SK-N-SH (cell line): Measurements from ENCODE around the gene DSCAM. TPM values are rescaled to one million over a fixed set of nuclear protein-coding genes. Genes with fewer than 3 reads are reported as not detected.
A peak's percentile ranks its signal among the peaks of the same experiment; 100 is the strongest.

Experiments
- CTCF ChIA-PET: fragments of 300-600, 350-600 bp; formaldehyde crosslinking; extraction: SDS; loops from one replicate; lab custom pipeline; 2021; lab: Yijun Ruan, JAX
- POLR2A ChIA-PET: fragments of 350-600 bp; sonication (Branson Sonifier 250); formaldehyde crosslinking; extraction: SDS; loops from one replicate; lab custom pipeline; 2020; ENCODE audit warnings: antibody characterized with exemption, inconsistent platforms; lab: Yijun Ruan, JAX
- DNase-seq: peaks from one replicate; pipeline ENCODE4 v3.0.0; 2012
- H2AFZ ChIP-seq: fragments of 200-600 bp; sonication (generic); 2 replicates; pipeline ENCODE4 v1.8.1; 2016; ENCODE audit warnings: antibody characterized with exemption, mild to moderate bottlenecking, low read depth
- H3F3A ChIP-seq: fragments of 200-600 bp; sonication (generic); replicated peaks from 2 replicates; pipeline ENCODE3; 2016; ENCODE audit warnings: antibody characterized with exemption, mild to moderate bottlenecking; ENCODE audit not compliant: insufficient read depth
- H3K27ac ChIP-seq, 2 experiments: fragments of 200-500 bp in 1 of 2; fragments of 200-600 bp in 1 of 2; sonication (Bioruptor generic) in 1 of 2; sonication (generic), shearing (Covaris generic) in 1 of 2; 2 replicates each; pipeline versions ENCODE4 v1.5.1 to v1.6.1; 2014 to 2016; ENCODE audit warnings: low read depth in 2 of 2, inconsistent platforms in 1 of 2, low read length in 1 of 2, mild to moderate bottlenecking in 1 of 2, mixed read lengths in 1 of 2
- H3K27me3 ChIP-seq: fragments of 200-600 bp; sonication (generic), shearing (Covaris generic); 2 replicates; pipeline ENCODE4 v1.6.1; 2016; ENCODE audit warnings: mixed run types; ENCODE audit not compliant: insufficient read depth
- H3K36me3 ChIP-seq, 2 experiments: fragments of 200-500 bp in 1 of 2; fragments of 200-600 bp in 1 of 2; sonication (Bioruptor generic) in 1 of 2; sonication (generic) in 1 of 2; replicated peaks in 1 of 2; 2 replicates each; pipeline versions ENCODE3 to v1.5.1; 2014 to 2016; ENCODE audit warnings: low read length in 1 of 2, mild to moderate bottlenecking in 1 of 2; ENCODE audit not compliant: insufficient read depth in 2 of 2, control insufficient read depth in 1 of 2
- H3K4me1 ChIP-seq, 2 experiments: fragments of 200-500 bp in 1 of 2; fragments of 200-600 bp in 1 of 2; sonication (Bioruptor generic) in 1 of 2; sonication (generic), shearing (Covaris generic) in 1 of 2; 2 replicates each; pipeline versions ENCODE4 v1.5.1 to v1.6.1; 2014 to 2016; ENCODE audit warnings: low read depth in 1 of 2, low read length in 1 of 2, mixed run types in 1 of 2; ENCODE audit not compliant: insufficient read depth in 2 of 2, control insufficient read depth in 1 of 2
- H3K4me2 ChIP-seq: fragments of 200-600 bp; sonication (generic), shearing (Covaris generic); 2 replicates; pipeline ENCODE4 v1.6.1; 2017; ENCODE audit warnings: mixed run types
- H3K4me3 ChIP-seq, 2 experiments: fragments of 200-500 bp in 1 of 2; fragments of 200-600 bp in 1 of 2; sonication (Bioruptor generic) in 1 of 2; sonication (generic), shearing (Covaris generic) in 1 of 2; 2 replicates each; pipeline versions ENCODE4 v1.5.1 to v1.8.1; 2014 to 2016; ENCODE audit warnings: low read depth in 2 of 2, inconsistent platforms in 1 of 2, low read length in 1 of 2, mild to moderate bottlenecking in 1 of 2, mixed read lengths in 1 of 2, moderate library complexity in 1 of 2
- H3K79me2 ChIP-seq: fragments of 200-600 bp; sonication (generic); 2 replicates; pipeline ENCODE4 v1.8.1; 2017; ENCODE audit warnings: mild to moderate bottlenecking; ENCODE audit not compliant: insufficient read depth
- H3K9ac ChIP-seq: fragments of 200-600 bp; sonication (generic); 2 replicates; pipeline ENCODE4 v1.6.1; 2017; ENCODE audit warnings: mixed run types
- H3K9me2 ChIP-seq: fragments of 200-600 bp; sonication (generic); 2 replicates; pipeline ENCODE4 v1.6.1; 2017; ENCODE audit warnings: mixed run types
- H3K9me3 ChIP-seq: fragments of 200-600 bp; sonication (generic); 2 replicates; pipeline ENCODE4 v1.6.1; 2017; ENCODE audit warnings: mixed run types, mild to moderate bottlenecking, moderate library complexity
- H4K20me1 ChIP-seq: fragments of 200-600 bp; sonication (generic); 2 replicates; pipeline ENCODE4 v1.6.1; 2017; ENCODE audit warnings: mild to moderate bottlenecking, mixed run types; ENCODE audit not compliant: insufficient read depth
- ELF1 ChIP-seq: IDR thresholded peaks from 2 replicates; pipeline ENCODE4 v1.4.0; 2012
- FOXJ3 ChIP-seq: sonication (generic); formaldehyde crosslinking; IDR thresholded peaks from 2 replicates; pipeline ENCODE4 v1.5.1; 2020; ENCODE audit warnings: mild to moderate bottlenecking, missing genetic modification reagents
- FOXM1 ChIP-seq: IDR thresholded peaks from 2 replicates; pipeline ENCODE4 v1.4.0; 2012; ENCODE audit warnings: low read depth, mild to moderate bottlenecking
- JUND ChIP-seq: IDR thresholded peaks from 2 replicates; pipeline ENCODE4 v1.4.0; 2012
- MEF2A ChIP-seq: IDR thresholded peaks from 2 replicates; pipeline ENCODE4 v1.4.0; 2012; ENCODE audit warnings: low read depth, borderline replicate concordance
- NFIC ChIP-seq: IDR thresholded peaks from 2 replicates; pipeline ENCODE4 v1.4.0; 2012; ENCODE audit warnings: borderline replicate concordance
- NRF1 ChIP-seq: IDR thresholded peaks from 2 replicates; pipeline ENCODE4 v1.6.1; 2012; ENCODE audit warnings: low read depth, mild to moderate bottlenecking, low read length
- RAD21 ChIP-seq: IDR thresholded peaks from 2 replicates; pipeline ENCODE4 v1.6.1; 2012; ENCODE audit warnings: mild to moderate bottlenecking, low read length
- RCOR1 ChIP-seq: fragments of 150-350 bp; IDR thresholded peaks from 2 replicates; pipeline ENCODE4 v1.6.1; 2017; ENCODE audit warnings: antibody characterized with exemption, low read length
- RFX5 ChIP-seq: IDR thresholded peaks from 2 replicates; pipeline ENCODE4 v1.6.1; 2012; ENCODE audit warnings: mild to moderate bottlenecking, improper control_type of control experiment, low read length
- RXRA ChIP-seq: IDR thresholded peaks from 2 replicates; pipeline ENCODE4 v1.4.0; 2012; ENCODE audit warnings: low read depth, mild to moderate bottlenecking, borderline replicate concordance
- SMC3 ChIP-seq: IDR thresholded peaks from 2 replicates; pipeline ENCODE4 v1.6.1; 2012; ENCODE audit warnings: low read depth, low read length, improper control_type of control experiment
- TEAD4 ChIP-seq: IDR thresholded peaks from 2 replicates; pipeline ENCODE4 v1.4.0; 2012; ENCODE audit warnings: mild to moderate bottlenecking, borderline replicate concordance; ENCODE audit not compliant: insufficient read depth
- WGBS: methylation state at CpG from one replicate; pipeline ENCODE4 v1.1.6; 2017; ENCODE audit warnings: low lambda C conversion rate; 5-methylcytosine and 5-hydroxymethylcytosine counted together
- polyA plus RNA-seq, 3 experiments: library from polyadenylated mRNA; depleted of rRNA; stranded (reverse); fragments of >200 nt; gene quantifications; 2 replicates each; pipeline ENCODE4 v1.2.3, GENCODE V29; 2012
- TF ChIP-seq, protein P1 (sequence below): IDR thresholded peaks from 2 replicates; pipeline ENCODE4 v1.4.0; 2012; ENCODE audit warnings: low read depth, borderline replicate concordance
- TF ChIP-seq, protein P2 (sequence below): IDR thresholded peaks from 2 replicates; pipeline ENCODE4; 2012
- TF ChIP-seq, protein P3 (sequence below): fragments of 150-350 bp; IDR thresholded peaks from 2 replicates; pipeline ENCODE4 v1.6.1; 2017; ENCODE audit warnings: antibody characterized with exemption, low read length, low read depth, borderline replicate concordance

The DSCAM gene
- polyA plus RNA-seq, 1 of the 3 experiments (the other 2 are of a cell fraction) = not detected

DNA sequence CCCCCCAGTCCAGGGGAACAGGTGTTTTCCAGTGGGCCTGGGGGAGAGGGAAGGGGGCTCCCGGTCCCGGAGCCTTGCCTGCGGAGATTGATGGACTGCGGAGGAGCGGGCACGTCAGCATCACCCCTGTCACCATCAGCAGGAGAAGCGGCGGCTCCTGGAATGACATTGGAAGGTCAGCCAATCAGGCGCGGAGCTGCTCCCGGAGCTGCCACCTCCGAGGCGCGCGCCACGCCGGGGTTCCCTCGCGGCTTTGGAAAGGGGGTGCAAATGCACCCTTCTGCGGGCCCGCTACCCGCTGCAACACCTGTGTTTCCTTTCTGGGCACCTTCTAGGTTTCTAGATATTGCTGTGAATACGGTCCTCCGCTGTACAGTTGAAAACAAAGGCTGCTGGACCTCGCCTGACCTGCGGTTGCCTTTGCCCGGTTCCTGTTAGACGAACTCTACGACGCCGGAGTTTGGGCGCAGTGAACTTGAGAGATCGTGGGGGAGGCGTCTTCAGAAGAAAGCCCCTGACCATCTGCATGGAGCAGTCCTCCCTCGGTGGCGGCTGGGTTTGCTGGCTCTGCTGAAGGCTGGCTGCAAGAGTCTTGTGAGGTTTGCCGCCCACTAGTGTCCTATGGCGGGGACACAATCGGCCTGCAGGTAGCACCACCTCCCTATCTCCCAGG is 5.3 kb downstream of the DSCAM start:
- H3K4me2 ChIP-seq = no peak overlapping the region
- no peaks in the 10 kb centered on the region for H3K79me2 ChIP-seq
- POLR2A ChIA-PET = no interaction called here
- 3% methylated on average over 8 of the region's 39 CpGs for WGBS
- H3K9me3 ChIP-seq = no peaks in the 10 kb centered on the region
- no peaks in the 10 kb centered on the region for H3K27me3 ChIP-seq
- CTCF ChIA-PET = interaction anchor here (0.6 to 3.6 kb wide), 10 partner anchors 11 to 698 kb away, joined by 3 to 29 read pairs (median 3); no protein-coding TSS in a partner anchor
- H4K20me1 ChIP-seq = no peaks in the 10 kb centered on the region
- peak; percentile 84 for TF ChIP-seq RAD21
- TF ChIP-seq, protein P1, sequence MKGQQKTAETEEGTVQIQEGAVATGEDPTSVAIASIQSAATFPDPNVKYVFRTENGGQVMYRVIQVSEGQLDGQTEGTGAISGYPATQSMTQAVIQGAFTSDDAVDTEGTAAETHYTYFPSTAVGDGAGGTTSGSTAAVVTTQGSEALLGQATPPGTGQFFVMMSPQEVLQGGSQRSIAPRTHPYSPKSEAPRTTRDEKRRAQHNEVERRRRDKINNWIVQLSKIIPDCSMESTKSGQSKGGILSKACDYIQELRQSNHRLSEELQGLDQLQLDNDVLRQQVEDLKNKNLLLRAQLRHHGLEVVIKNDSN = no peak
- TF ChIP-seq SMC3 = peak; percentile 62; the same call in 1 of the 2 replicates
- TF ChIP-seq NRF1 = no peak
- H3F3A ChIP-seq = no peaks in the 10 kb centered on the region
- H3K4me1 ChIP-seq = peaks cover 0 to 5% of the 10 kb centered on the region in 2 experiments; a peak in 1 of 4 replicates
- H2AFZ ChIP-seq = no peak overlapping the region
- no peak overlapping the region for H3K27ac ChIP-seq
- no peaks in the 10 kb centered on the region for H3K36me3 ChIP-seq
- H3K9ac ChIP-seq = no peak overlapping the region
- H3K4me3 ChIP-seq = peak overlapping the region in 1 of 2 experiments; percentile 43; a peak in 2 of 4 replicates
- no peaks in the 10 kb centered on the region for H3K9me2 ChIP-seq
- peak; percentile 81 for DNase-seq

DNA sequence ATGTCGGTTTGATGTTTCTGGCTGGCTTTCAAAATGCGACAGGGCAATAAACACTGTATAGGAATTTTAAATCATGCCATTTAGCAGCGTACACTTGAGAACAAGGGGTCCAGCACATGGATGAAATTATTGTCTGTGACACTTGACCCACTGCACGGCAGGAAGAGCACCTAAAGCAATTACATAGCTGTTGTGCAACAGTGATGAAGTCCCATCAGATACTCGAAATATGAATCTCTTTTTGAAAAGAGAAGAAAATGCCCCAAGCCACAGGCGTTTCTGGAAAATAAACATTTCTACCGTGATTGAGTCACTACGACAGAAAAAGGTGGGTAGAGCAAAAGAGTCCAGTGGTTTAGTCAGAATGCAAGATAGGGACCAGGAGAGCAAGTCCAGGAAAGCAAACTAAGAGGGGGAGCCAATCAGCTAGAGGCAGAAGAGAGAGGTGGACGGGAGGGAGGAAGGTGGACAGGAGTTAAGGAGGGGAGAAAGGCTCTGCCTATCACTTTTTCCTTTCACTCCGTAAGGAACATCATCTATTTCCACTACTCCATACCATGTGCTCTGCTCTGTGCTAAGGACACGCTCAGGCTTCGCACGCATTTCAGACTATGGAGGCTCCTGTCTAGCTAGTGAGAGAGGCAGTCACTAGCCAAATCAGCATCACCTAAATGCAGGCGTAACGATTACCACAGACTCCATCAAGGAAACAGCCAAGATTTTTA is 6.4 kb downstream of the DSCAM start:
- Histone ChIP-seq H3K79me2 (no peaks in the 10 kb centered on the region), H3K36me3 (no peaks in the 10 kb centered on the region), H3K27me3 (no peaks in the 10 kb centered on the region), H4K20me1 (no peaks in the 10 kb centered on the region), H3K9ac (no peak overlapping the region), H3F3A (no peaks in the 10 kb centered on the region), H3K4me3 (no peak overlapping the region), H2AFZ (no peak overlapping the region), H3K9me3 (no peaks in the 10 kb centered on the region), H3K4me1 (peaks cover 0 to 5% of the 10 kb centered on the region in 2 experiments; a peak in 1 of 4 replicates), H3K9me2 (no peaks in the 10 kb centered on the region), H3K4me2 (no peak overlapping the region), H3K27ac (no peak overlapping the region)
- 37% methylated on average over 15 of the region's 15 CpGs for WGBS
- TF ChIP-seq TEAD4 (no peak), JUND (no peak), FOXM1 (no peak)
- POLR2A ChIA-PET = no interaction called here
- DNase-seq = no peak
- CTCF ChIA-PET = interaction anchor here (0.7 to 2.3 kb wide), 9 partner anchors 9 to 721 kb away, joined by 3 to 9 read pairs (median 3); no protein-coding TSS in a partner anchor

DNA sequence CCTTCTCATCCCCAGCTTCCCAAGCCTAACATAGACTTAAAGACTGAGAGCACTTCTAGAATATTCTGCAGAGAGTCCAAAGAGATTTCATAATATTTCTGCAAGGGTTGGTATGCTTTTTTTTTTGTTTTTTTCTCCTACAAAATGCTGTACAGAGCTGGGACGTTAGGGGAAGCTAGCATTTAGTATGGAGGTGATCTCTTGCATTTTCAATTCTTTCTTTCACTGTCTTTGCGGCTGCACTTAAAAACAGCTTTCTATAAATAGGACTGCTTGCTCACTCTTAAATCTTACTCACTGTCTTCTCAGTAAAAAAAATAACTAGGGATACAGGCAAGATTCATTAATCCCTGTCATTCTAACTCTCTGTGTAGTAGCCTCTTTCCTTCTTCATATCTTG is 7.4 kb downstream of the DSCAM start:
- TF ChIP-seq TEAD4 (no peak), RCOR1 (no peak), ELF1 (no peak), NFIC (no peak), RXRA (no peak), FOXJ3 (CRISPR knock-in tag) (no peak), RFX5 (no peak), RAD21 (no peak), MEF2A (no peak)
- TF ChIP-seq, protein P2, sequence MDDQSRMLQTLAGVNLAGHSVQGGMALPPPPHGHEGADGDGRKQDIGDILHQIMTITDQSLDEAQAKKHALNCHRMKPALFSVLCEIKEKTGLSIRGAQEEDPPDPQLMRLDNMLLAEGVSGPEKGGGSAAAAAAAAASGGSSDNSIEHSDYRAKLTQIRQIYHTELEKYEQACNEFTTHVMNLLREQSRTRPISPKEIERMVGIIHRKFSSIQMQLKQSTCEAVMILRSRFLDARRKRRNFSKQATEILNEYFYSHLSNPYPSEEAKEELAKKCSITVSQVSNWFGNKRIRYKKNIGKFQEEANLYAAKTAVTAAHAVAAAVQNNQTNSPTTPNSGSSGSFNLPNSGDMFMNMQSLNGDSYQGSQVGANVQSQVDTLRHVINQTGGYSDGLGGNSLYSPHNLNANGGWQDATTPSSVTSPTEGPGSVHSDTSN = no peak
- TF ChIP-seq, protein P1 = no peak
- TF ChIP-seq, protein P3, sequence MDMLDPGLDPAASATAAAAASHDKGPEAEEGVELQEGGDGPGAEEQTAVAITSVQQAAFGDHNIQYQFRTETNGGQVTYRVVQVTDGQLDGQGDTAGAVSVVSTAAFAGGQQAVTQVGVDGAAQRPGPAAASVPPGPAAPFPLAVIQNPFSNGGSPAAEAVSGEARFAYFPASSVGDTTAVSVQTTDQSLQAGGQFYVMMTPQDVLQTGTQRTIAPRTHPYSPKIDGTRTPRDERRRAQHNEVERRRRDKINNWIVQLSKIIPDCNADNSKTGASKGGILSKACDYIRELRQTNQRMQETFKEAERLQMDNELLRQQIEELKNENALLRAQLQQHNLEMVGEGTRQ = no peak
- Histone ChIP-seq H3K27me3 (no peaks in the 10 kb centered on the region), H3K4me2 (no peak overlapping the region), H3K9me3 (no peaks in the 10 kb centered on the region), H3K4me1 (peaks cover 0 to 5% of the 10 kb centered on the region in 2 experiments; a peak in 1 of 4 replicates), H3K4me3 (no peak overlapping the region), H3F3A (no peaks in the 10 kb centered on the region), H4K20me1 (no peaks in the 10 kb centered on the region), H3K27ac (no peak overlapping the region), H3K9me2 (no peaks in the 10 kb centered on the region), H3K9ac (no peak overlapping the region), H2AFZ (no peak overlapping the region), H3K36me3 (no peaks in the 10 kb centered on the region), H3K79me2 (no peaks in the 10 kb centered on the region)
- POLR2A ChIA-PET = no interaction called here
- CTCF ChIA-PET = interaction anchor here (0.9 to 2.3 kb wide), 7 partner anchors 364 to 720 kb away, joined by 3 to 9 read pairs (median 3); no protein-coding TSS in a partner anchor
- DNase-seq = no peak
- 13% methylated on average over 2 of the region's 2 CpGs for whole genome bisulfite sequencing
